ENCODE results near the gene ATP2A3.

ATP2A3 gene

GRCh38 chr17:3972281-3972731 is 8.1 kb upstream of the ATP2A3 start:
- FAIRE-seq = no peak

DNA sequence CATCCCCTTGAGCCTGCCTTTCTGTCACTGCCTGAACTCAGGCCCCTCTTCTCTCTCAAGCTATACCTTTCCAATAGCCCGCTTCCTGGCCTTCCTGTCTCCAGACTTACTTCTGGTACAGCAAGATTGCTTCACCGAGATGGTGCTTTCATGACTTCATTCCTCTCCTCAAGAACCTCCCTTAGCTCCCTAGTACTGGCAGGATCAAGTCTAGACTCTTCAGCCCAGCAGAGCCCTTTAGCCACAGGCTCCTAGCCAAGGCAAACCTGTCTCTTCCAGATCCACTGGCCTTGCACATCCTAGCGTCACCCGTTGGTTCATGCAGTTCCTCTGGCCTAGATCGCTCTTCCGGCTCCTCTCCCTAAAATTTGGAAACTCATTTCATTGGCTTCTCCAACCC is 6.4 kb upstream of the ATP2A3 start:
- no peak for FAIRE-seq

DNA sequence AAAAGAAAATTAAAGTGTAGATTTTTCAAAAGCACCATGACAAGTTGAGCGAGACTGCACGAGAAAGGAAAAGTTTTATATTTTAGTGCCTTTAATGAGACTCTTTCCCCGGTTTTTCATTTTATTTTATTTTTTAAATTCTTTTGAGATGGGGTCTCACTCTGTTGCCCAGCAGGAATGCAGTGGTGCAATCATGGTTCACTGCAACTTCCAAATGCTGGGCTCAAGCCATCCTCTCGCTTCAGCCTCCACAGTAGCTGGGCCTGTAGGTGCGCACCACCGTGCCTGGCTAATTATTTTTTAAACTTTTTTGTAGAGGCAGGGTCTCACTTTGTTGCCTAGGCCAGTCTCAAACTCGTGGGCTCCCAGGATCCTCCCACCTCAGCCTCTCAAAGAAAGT is 5.7 kb upstream of the ATP2A3 start:
- FAIRE-seq = no peak

GRCh38 chr17:3968886-3969524 is 4.8 kb upstream of the ATP2A3 start:
- no peak for FAIRE-seq

DNA sequence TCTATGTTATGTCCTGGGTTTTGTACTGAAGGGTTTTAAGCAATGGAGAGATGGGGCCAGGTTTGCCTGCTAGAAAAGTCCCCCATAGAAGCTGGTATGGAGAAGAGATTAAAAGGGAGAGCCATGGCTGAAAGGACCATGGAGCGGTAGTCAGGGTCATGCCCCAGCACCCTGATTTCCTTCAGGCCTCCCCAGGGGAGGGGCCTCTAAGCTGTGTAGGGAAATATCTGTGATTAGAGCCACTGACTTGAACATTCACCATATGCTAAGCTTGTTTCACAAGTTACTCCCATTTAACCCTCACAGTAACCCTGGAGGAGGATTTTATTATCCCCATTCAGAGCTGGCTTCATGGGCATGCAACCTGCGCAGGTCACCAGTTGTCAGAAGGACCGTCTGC is 3.8 kb upstream of the ATP2A3 start:
- FAIRE-seq = no peak

GRCh38 chr17:3966720-3967363 is 2.6 kb upstream of the ATP2A3 start:
- FAIRE-seq = no peak

DNA sequence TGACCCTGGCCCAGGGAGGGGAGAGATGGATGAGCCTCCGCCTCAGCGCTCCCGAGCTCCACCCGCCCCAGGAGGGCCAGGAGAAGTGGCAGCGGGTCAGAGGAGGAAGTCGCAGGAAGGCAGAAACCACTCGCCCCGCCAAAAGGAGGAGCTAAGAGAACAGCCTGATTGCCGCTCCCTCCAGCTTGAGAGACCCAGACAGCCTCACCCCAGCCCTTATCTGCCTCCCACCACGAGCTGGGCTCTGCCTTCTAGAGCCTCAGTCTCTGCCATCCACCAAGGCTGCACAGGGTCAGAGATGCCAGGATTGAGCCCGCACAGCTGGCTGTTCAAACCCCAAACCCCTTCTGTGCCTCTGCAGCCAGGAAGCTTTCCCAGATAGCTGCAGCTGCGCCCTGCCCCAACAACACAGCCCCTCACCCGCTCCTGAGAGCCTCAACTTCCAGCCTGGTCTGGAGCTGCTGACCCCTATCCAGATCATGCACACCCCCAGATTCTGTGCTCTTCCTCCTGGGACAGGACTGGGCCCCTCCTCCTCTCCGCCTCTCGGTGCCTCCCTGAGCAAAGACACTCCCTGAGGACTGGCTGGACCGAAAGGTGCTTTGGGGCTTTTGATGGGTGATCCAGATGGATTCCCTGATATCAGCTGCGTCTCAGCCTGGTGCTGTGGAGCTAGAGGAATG is 1.0 kb upstream of the ATP2A3 start:
- FAIRE-seq = no peak

GRCh38 chr17:3963237-3964201 is 718 bp downstream of the ATP2A3 start:
- FAIRE-seq = no peak

- FAIRE-seq = no peak
Observed at GRCh38 chr17:3962965-3963236, 1.3 kb downstream of the ATP2A3 start.

- FAIRE-seq = no peak
Observed at GRCh38 chr17:3962217-3962964, 1.8 kb downstream of the ATP2A3 start.

DNA sequence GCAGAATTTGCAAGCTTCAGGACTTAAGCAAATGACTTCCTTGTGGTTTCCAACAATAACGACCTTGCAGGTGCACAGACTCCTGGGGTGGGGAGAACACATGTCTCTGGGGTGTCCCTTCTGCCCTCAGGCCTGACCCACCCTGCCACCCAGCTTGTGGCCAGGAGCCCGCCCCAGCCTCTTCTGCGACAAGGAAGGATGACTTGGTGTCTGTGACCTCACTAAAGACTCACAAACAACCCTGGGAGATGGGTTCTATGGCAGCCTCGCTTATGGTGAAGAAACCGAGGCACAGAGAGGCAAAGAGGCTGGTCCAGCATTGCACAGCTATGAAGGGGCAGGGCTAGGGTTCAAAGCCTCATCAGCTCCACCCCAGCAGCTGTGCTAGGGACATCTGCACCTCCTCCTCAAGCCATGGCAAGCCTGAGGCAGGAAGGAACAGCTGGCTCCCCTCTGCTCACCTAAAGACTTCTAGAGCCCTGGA is 2.6 kb downstream of the ATP2A3 start:
- FAIRE-seq = no peak

DNA sequence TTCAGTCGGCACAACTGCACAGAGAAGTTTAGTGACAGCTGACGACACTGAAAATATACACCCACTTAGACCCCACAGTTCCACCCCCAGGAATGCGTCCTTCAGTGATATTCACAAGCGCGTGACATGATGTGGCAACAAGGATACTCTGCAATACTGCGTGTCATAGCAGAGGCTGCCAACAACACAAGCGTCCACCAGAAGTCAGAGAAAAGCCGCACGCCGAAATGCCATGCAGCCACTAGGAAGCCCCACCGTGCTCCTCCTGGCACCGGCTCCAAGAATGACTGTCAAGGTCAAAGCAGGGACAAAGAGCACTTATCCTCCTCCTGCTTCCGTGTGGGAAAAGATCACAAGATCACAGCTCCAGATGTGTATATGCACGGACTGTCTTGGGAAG is 3.5 kb downstream of the ATP2A3 start:
- FAIRE-seq = no peak

DNA sequence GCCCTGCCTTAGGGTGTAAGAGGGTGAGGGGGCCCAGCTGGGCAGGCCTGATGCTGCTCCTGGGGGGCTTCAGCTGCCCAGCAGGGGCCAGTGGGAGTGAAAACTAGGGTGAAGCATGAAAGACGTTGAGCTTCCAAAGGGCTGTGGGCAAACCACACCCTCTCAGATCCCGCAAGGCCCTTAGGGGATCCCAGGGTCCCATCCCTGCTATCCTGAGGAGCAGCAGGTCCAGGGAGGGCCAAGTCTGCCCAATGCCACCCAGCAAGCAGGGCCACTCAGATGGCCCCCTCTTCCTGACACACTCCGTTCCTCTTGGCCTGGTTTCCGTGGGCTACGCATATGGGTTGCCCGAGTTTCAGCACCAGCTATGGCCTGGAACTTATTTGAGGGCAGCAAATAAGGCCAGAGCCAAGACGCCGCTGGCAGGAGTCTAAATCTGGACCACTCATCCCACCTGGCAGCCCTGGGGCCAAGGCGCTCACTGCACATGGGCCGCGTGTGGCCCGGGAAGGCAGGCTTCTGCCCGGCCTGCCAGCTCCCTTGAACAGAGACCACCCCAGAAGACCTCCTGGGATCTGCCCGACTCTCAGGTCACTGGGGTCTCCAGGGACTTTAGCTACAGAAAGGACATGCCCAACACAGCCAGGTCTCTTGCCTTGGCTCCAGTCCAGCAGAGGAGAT is 4.2 kb downstream of the ATP2A3 start:
- no peak for FAIRE-seq

GRCh38 chr17:3959295-3959899 is 4.8 kb downstream of the ATP2A3 start:
- FAIRE-seq = no peak

- FAIRE-seq = no peak
Observed at GRCh38 chr17:3957735-3958599, 6.3 kb downstream of the ATP2A3 start.

DNA sequence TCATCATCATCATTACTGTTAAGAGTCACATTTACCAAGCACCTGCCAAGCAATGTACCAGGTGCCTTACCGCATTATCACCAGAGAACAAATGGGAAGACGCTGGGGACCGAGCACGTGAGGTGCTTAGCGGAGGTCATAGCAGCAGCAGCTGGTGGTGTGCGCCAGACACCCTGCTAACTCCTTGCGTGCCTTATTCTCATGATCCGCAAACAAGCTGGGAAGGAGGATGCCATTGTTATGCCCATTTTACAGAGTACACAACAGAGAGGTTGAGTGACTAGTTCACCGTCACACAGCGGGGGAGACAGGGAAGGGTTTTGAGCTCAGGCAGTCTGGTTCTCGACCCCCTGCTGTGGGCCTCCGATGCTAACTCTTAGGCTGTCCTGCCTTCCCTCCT is 7.3 kb downstream of the ATP2A3 start:
- no peak for FAIRE-seq

- FAIRE-seq = no peak
Observed at GRCh38 chr17:3956327-3956957, 7.8 kb downstream of the ATP2A3 start.

DNA sequence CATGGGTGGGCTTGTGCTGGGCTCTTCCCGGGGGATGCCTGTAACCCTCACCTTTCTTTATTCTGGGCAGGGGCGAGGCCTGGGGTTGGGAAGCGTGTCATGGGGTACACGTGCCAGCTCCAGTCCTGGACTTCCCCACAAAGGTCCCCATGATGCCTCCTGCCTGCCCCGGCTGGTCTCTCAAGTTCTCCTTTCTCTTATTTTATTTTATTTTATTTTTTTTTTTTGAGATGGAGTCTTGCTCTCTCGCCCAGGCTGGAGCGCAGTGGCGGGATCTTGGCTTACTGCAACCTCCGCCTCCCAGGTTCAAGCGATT is 8.6 kb downstream of the ATP2A3 start:
- no peak for FAIRE-seq

DNA sequence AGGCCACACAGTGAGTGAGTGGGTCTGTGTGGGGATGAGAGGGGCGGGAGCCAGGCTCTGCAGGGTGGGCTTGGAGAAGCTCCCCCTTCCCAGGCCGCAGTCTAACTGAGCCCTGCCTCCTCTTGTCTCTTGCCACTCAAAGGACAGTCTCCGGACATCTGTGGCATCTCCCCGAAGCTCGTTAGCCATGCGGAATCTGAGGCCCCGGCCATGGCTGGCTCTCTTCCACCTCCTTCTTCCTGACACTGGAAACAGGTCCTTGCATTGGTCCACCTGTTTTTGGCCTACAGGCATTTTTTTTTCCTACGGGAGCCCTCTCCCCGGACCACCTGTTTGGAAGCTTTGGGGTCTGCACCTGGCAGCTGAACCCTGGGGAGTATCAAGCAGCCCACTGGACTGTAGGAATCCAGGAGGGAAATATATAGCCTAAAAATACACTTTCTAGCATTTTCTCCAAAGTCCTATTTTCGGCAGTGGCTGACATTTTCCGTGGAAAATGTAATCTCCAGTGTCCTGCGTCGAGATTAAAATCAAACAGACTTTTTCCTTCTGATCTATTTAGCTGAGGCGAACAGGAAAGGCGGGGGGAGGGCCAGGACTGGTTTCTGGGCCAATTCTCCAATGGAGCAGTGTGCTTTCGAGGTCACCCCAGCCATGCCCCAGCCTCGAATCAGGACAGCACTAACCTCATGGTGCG is 9.1 kb downstream of the ATP2A3 start:
- no peak for FAIRE-seq

Data from colon (tissue), 2 donors.